ENCODE data around the gene RPL13.

GRCh38 chr16:89569506-89570341, 9.2 kb downstream of the RPL13 start:
- TF ChIP-seq POLR2A (IDR thresholded peaks at IDR 0.05) (no peak), CTCF (IDR thresholded peaks at IDR 0.05) (no peak)

Data from uterus (tissue), 2 donors.